ENCODE results near the gene DLEC1.
A peak's percentile ranks its signal among the peaks of the same experiment; 100 is the strongest.
"Not testable (repeated sequence)": the region's sequence is repeated elsewhere in the genome, so short reads cannot be mapped to it uniquely, and the experiment has no call there.

The DLEC1 gene

DNA sequence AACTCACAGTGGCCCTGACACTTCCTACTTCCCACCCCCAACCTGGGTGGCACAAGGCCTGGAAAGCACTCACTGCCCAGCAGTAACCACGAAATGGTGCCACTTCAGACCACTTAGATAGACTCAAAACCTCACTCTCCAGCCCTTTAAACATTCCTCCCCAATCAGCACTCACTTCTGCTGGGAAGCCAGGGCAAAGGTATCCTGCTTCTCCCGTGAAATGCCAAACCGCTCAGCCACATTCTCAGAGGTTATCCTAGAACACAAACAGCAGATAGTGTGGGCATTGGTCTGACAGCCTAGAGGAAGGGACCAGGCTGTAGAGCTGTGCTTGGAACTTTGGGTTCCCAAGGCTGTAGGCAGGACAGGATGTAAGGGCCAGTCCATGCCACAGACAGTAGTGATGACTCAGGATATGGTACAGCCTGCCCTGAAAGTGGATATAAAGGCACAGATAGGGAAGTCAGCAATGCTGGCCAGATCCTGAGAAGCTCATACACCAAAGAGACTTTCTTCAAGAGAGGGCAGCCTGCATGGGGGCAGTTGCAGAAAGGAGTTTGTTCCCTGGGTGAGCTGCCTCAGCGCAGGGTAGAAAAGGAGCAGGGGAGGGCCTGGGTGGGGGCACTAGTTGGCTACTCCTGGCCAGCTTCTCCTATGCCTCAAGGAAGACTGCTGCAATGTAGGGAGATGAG, 88.7 kb downstream of the DLEC1 start:
- no peak for DNase-seq

DNA sequence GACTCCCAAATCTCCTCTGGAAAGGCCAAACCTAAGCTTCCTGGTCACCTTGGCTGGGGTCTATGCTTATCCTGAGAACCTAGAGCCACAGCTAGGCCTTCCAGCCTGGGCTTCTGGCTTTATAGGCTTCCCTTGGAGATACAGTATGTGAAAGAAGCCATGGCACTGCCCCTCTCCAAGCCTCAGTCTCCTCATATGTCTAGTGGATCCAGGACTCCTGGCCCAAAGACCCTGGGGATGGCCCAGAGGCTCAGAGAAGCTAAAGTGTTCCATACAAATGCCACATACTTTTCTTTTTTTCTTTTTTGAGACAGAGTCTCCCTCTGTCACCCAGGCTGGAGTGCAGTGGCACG, 89.3 kb downstream of the DLEC1 start:
- DNase-seq = no peak

DNA sequence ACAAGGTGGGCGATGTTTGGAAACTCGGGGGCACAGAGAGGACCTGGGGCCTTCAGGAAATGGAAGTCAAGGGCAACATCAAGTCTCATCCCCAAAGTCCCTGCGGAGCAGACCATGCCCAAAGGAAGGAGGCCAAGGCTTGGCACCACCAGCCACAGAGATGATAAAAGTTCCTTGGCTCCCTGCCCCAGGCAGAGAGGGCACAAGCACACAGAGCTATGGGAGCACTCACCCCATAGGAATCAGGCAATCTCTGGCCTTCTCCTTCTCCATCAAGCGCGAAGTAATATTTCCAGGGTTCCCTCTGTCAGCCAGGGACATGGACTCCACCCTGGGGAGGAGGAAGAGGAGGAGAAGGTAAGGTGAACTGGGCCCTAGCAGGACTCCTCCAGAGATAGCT, 90.0 kb downstream of the DLEC1 start:
- DNase-seq = no peak

DNA sequence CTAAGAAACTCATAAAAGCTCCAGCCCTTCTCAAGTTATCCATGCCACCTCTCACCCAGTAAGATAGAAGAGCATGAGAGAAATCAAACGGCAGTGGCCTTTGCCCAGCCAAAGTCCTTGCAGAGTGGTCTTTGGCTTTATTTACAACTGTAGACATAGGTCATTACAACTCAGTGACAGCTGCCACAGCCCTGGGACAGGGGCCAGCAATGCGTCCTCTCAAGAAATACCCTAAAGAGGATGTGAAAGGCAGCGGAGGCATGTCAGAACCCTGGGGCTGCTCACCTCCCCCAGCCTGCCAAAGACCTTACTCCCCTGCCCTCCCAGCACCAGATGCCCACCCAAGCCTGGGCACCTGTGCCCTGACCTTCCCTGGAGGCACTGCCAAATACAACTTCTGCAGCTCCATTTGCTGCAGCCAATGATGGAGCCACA, 91.6 kb downstream of the DLEC1 start:
- no peak for DNase-seq

DNA sequence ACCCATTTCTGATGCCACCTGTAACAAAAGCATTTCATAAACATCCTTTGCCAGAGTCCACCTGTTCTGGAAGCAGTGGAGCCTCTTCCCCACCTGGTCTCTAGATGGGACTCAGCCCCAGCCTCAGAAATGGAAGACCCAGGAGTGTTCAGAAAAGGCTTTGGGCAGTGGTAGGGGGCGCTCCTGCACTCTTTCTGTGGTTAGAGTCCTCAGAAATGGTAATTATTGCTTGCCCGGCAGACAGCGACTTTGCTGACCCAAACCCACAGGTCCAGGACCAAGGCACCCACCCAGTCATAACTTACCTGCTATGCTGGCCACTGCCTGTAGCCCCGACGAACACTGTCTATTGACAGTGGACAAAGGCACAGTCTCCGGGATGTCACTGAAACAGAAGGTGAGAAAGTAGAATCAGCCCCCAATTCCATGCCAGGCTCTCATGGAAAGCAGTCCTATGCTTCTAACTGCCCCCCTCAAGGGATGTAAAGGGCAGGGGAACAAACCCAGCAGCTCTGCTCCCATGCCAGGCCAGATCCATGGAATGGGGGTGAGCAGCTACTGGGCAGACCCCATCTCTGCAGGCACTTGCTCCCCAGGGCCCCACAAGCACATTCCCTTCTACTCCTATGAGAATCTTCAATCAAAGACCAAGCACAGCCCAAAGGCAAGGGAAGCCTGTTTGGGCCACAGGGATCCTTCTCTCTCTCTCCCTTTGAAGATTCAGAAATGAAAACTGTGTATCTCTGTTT, 92.8 kb downstream of the DLEC1 start:
- DNase-seq = peak; percentile 23

DNA sequence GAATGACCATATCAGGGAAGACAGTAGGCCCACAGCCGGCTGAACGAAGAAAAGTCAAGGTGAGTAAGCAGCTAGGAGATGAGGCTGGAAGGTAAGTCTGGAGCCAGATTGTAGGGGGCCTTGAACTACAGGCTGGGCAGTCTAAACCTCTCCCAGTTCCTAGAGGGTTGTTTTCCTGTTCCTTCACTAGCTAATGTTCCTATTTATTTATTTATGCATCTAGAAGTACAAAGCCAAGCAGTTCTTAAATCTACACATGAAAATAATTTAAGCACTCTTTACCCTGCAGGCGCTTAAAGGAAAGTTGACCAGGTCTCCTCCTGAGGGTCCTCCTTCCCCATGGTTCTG, 94.2 kb downstream of the DLEC1 start:
- no peak for DNase-seq

DNA sequence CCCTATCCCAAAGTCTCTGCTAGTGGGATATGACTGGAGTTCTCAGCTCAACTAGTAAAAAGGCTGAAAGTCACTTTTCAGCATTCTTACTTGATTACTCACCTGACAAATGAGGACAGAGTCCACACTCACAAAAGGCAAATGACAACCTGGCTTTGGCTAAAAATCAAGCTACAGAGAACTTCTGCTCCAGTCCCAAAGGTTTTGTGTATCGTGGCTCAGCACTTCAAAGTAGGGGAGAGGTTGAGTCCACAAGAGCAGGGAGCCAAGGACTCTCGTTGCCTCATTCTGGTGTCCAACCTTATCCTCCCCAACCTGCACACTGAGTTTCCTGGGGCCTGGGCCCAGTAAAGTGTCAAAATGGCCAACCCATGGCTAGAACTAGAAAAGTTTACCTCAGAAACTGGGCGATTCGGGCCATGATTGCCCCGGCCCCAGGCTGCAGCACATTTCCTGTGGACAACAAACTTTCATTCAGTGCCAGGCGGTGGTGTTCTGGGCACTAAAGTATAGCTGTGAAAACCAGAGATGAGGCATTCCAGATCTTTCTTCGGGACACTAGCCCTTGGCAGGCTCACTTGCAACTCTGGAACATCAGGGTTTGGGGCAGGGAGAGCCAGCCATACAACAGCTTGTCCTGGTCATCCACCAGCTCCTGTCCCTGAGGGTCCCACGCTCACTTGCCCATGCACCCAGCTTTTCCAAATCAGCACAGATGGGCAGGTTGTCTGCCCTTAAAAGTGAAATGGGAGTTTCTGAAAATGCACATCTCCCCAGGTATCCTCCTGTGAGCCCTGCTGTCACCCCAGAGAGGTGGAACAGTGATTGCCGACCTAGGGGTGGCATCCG, 94.8 kb downstream of the DLEC1 start:
- no peak for DNase-seq

DNA sequence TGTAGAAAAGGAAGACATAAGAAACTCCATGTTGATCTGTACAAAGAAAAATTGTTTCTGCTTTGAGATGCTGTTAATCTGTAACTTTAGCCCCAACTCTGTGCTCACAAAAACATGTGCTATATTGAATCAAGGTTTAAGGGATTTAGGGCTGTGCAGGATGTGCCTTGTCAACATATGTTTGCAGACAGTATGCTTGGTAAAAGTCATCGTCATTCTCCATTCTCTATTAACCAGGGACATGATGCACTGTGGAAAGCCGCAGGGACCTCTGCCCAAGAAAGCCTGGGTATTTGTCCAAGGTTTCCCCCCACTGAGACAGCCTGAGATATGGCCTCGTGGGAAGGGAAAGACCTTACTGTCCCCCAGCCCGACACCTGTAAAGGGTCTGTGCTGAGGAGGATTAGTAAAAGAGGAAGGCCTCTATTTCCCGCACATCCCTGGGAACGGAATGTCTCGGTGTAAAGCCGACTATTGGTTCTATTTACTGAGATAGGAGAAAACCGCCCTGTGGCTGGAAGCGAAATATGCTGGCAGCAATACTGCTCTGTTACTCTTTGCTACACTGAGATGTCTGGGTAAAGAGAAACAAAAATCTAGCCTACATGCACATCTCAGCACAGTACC, 95.6 kb downstream of the DLEC1 start:
- DNase-seq = not testable (repeated sequence)

DNA sequence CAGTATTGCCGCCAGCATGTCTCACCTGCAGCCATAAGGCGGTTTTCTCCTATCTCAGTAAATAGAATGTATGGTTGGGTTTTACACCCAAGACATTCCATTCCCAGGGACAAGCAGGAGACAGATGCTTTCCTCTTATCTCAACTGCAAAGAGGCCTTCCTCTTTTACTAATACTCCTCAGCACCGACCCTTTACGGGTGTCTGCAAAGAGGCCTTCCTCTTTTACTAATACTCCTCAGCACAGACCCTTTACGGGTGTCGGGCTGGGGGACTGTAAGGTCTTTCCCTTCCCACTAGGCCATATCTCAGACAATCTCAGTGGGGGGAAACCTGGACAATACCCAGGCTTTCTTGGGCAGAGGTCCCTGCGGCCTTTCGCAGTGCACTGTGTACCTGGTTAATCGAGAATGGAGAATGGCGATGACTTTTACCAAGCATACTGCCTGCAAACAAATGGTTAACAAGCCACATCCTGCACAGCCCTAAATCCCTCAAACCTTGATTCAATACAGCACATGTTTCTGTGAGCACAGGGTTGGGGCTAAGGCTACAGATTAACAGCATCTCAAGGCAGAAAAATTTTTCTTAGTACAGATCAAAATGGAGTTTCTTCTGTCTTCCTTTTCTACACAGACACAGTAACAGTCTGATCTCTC, 96.7 kb downstream of the DLEC1 start:
- DNase-seq = not testable (repeated sequence)

DNA sequence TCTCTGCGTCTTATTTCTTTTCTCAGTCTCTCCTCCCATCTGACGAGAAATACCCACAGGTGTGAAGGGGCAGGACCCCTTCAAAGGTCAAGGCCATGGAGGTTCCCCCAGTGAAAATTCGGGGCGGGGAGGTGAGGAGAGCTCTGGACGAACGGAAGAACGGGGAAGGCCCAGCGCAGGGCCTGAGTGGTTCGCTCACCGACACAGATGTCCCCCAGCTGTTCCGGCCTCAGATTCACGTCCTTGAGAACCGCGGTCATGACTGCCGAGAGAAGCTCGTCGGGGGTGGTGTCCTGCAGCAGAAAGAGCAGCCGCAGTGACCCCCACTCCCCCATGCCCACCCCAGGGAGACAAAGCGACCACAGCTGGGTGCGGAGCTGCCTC, 97.4 kb downstream of the DLEC1 start:
- DNase-seq = no peak

DNA sequence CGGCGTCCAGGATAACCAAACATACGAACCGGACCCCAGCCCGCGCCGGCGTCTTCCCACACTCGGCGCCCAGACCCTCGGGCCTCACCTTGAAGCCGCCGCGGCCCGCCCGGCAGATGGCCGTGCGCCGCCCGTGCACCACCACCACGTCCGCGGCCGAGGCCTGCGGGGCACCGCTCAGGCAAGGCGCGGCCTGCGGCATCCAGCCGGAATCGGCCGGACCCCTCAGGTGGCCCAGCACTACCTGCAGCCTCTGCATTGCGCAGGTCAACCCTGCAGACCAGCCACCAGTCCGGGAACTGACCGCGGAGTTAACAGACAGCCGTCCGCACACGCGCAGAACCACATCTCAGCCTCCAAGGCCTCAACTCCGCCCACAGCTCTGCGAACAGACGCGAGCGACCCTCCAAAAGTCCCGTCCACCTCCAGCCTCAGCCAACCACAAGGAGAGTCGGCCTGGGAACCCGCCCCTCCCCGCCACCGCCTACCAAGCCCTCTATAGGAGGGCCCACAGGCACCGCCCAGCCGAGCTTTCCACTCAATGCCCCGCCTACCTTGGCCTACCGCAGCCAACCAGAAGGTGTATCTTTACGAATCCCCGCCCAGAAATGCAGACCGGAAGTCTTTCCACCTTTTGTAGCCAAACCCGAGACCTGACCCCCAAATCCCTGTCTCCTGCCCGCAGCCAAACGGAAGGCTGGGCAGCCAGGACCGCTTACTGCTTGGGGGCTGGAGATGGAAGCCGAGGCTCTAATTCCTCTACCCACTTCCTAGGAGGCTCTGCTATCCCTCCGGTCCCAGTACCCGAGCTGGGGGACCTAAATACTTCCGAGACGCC, 98.0 kb downstream of the DLEC1 start, which contains the start of gene ACAA1:
TSS of gene ACAA1 (minus strand) at position 351 of the 838 bp plus-strand sequence. CDS start at position 259, 92 bp downstream.
- DNase-seq = peak; percentile 98

DNA sequence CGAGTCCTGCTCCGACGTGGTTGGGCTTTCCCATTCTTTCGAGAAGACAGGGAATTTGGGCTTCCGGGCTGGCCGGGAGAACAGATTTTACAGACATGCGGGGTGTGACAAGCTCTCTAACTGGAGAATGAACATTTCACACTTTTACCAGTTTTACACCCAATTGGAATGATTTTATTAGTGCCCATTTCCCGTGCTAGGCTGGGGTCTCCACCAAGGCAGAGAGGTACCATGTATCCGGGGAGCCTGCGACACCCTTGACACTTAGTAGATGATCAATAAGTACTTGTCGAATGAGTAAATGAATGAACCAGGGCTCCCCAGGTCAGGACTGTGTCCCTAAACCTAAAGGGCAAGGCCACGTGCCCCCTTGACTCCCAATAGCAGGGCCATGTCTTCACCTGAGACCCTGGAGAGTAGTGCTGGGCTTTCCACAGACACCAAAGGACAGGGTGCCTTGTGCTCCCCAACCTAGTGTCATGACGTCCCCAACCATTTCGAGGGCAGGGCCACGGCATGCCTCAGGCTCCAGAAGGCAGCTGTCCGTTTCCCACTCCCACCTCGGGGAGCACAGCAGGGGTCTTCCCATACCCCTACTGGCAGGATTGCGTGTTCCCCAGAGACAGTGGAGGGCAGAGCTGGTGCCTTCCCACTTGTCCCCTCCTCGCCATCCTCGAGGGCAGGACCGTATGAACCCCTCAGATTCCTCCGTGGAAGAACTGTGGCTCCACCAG, 98.8 kb downstream of the DLEC1 start:
- DNase-seq = peak; percentile 15

DNA sequence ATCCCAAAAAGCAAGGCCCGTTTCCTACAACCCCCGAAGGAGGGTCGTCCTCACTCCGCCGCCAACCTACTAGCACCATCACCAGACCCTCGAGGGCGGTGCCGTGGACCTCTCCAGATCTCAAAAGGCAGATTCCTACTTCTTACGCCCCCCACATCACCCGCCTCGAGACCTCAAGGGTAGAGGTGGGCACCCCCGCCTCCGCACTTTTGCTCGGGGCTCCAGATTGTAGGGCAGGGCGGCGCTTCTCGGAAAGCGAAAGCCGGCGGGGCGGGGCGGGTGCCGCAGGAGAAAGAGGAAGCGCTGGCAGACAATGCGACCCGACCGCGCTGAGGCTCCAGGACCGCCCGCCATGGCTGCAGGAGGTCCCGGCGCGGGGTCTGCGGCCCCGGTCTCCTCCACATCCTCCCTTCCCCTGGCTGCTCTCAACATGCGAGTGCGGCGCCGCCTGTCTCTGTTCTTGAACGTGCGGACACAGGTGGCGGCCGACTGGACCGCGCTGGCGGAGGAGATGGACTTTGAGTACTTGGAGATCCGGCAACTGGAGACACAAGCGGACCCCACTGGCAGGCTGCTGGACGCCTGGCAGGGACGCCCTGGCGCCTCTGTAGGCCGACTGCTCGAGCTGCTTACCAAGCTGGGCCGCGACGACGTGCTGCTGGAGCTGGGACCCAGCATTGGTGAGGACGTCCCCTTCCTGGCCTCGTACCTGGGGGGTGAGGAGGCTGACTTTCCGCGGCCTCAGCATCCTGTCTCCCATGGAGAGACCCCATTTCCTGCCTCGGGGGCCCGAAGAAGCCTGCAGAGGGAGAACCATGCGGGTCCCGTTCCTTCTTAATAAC, 99.6 kb downstream of the DLEC1 start, which contains the start of gene MYD88:
TSS of gene MYD88 (plus strand) at position 313 of the 842 bp plus-strand sequence. CDS start at position 353, 40 bp downstream.
- DNase-seq = peak; percentile 83

DNA sequence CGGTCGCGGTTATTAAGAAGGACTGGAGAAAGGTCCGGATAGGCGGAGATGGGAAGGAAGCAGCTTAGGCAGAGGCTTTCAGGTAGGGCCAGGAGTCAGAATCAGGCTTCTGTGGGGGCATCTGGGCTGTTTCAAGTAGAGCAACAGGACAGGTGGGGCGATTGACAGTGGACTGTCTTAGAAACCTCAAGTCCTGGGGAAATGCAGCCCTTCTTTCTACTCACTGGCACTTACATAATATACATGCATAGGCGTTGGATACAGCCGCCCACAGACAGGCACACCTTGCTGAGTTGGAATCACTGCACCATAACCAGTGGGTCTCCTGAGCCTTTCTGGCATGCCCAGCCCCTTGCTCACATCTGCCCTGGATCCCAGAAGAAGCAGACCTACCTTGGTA, 100.2 kb downstream of the DLEC1 start:
- DNase-seq = no peak

DNA sequence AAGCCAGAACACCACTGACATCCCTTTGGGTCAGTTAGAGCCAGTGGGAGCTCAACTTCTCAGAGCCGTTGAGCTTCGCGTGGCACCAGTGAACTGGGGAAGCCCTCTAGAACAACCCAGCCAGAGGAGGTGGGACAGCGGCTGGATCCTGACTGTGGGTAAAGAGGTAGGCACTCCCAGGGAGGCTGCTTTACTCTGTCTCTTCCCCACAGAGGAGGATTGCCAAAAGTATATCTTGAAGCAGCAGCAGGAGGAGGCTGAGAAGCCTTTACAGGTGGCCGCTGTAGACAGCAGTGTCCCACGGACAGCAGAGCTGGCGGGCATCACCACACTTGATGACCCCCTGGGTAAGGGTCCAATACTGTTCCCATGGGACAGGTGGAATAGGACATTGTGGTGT, 100.6 kb downstream of the DLEC1 start:
- DNase-seq = no peak

DNA sequence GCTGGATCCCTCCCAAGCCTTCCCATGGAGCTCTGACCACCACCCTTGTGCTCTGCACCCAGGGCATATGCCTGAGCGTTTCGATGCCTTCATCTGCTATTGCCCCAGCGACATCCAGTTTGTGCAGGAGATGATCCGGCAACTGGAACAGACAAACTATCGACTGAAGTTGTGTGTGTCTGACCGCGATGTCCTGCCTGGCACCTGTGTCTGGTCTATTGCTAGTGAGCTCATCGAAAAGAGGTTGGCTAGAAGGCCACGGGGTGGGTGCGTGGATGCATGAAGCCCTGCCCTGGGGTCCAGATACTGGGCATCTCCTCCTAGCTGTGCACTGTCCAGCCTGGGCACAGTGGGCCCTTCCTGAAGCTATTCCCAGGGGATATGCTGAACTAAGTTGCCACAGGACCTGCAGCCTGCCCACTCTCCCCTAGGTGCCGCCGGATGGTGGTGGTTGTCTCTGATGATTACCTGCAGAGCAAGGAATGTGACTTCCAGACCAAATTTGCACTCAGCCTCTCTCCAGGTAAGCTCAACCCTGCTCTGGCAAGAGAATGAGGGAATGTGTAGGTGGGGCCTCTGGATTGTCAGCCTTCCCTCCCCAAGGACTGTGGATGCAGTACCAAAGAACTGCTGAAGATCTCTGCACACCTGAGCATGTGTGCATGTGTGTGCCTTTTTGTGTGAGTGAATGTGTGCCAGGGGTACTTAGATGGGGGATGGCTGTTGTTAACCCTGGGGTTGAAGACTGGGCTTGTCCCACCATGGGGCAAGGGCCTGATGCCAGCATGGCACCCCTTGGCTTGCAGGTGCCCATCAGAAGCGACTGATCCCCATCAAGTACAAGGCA, 101.5 kb downstream of the DLEC1 start:
- no peak for DNase-seq

DNA sequence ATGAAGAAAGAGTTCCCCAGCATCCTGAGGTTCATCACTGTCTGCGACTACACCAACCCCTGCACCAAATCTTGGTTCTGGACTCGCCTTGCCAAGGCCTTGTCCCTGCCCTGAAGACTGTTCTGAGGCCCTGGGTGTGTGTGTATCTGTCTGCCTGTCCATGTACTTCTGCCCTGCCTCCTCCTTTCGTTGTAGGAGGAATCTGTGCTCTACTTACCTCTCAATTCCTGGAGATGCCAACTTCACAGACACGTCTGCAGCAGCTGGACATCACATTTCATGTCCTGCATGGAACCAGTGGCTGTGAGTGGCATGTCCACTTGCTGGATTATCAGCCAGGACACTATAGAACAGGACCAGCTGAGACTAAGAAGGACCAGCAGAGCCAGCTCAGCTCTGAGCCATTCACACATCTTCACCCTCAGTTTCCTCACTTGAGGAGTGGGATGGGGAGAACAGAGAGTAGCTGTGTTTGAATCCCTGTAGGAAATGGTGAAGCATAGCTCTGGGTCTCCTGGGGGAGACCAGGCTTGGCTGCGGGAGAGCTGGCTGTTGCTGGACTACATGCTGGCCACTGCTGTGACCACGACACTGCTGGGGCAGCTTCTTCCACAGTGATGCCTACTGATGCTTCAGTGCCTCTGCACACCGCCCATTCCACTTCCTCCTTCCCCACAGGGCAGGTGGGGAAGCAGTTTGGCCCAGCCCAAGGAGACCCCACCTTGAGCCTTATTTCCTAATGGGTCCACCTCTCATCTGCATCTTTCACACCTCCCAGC, 102.4 kb downstream of the DLEC1 start:
- DNase-seq = no peak

DNA sequence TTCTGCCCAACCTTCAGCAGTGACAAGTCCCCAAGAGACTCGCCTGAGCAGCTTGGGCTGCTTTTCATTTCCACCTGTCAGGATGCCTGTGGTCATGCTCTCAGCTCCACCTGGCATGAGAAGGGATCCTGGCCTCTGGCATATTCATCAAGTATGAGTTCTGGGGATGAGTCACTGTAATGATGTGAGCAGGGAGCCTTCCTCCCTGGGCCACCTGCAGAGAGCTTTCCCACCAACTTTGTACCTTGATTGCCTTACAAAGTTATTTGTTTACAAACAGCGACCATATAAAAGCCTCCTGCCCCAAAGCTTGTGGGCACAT, 102.9 kb downstream of the DLEC1 start:
- no peak for DNase-seq

Data from CD4-positive, alpha-beta T cell treated with Interferon gamma for 1 hour (primary cell).